Nephron progenitor cell (in vitro differentiated cells): ENCODE results near the gene CACNA1C.
A peak's percentile ranks its signal among the peaks of the same experiment; 100 is the strongest.

Source experiments
- DNase-seq: peaks from one replicate; pipeline ENCODE4 v3.0.0; 2021
- H3K27ac Mint-ChIP-seq: 2 replicates; pipeline ENCODE4 v1.8.0; 2021; ENCODE audit warnings: mild to moderate bottlenecking, moderate library complexity, mixed read lengths
- H3K27me3 Mint-ChIP-seq: 2 replicates; pipeline ENCODE4 v1.8.0; 2021; ENCODE audit warnings: mild to moderate bottlenecking, low read depth, mixed read lengths; ENCODE audit not compliant: poor library complexity
- H3K36me3 Mint-ChIP-seq: 2 replicates; pipeline ENCODE4 v1.8.0; 2021; ENCODE audit warnings: low read depth, mixed read lengths
- H3K4me1 Mint-ChIP-seq: 2 replicates; pipeline ENCODE4 v1.8.0; 2021; ENCODE audit warnings: mixed read lengths
- H3K4me3 Mint-ChIP-seq: 2 replicates; pipeline ENCODE4 v1.8.0; 2021; ENCODE audit warnings: mild to moderate bottlenecking, moderate library complexity, mixed read lengths
- H3K9me3 Mint-ChIP-seq: 2 replicates; pipeline ENCODE4 v1.8.0; 2021; ENCODE audit warnings: mild to moderate bottlenecking, moderate library complexity, mixed read lengths
- TF ChIP-seq, protein P1 (sequence below): fragments of 200-600 bp; sonication (generic); IDR thresholded peaks from 2 replicates; pipeline ENCODE4 v1.5.0; 2021; ENCODE audit warnings: antibody characterized with exemption

CACNA1C gene

DNA sequence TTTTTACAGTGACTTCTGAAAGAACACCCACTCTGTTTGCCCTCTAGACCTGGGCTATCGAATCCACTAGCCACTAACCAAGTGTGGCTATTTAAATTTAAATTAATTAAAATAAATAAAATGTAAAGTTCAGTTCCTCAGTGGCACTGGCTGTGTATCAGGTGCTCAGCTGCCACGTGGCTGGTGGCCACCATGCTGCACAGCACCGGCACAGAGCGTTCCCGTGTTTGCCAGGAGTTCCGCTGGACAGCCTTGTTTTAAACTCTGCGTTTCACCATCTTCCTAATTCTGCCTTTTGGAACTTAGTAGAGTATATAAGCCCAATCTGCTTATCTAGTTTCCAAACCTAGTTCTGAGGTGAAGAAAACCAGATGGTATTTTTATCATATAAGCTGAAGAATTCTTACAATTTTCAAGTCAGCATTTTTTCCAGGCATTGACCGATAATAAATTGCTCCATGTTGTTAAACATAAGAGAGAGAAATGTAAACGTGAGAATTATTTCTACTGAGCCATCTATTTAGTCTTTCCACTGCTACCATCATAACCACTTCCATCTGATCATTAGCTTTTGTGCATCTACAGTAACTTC is 339.0 kb downstream of the CACNA1C start:
- H3K27me3 Mint-ChIP-seq = peaks cover 14% of the 10 kb centered on the region
- peaks cover 16% of the 10 kb centered on the region for H3K4me1 Mint-ChIP-seq
- DNase-seq = no peak
- no peaks in the 10 kb centered on the region for H3K36me3 Mint-ChIP-seq
- TF ChIP-seq, protein P1, sequence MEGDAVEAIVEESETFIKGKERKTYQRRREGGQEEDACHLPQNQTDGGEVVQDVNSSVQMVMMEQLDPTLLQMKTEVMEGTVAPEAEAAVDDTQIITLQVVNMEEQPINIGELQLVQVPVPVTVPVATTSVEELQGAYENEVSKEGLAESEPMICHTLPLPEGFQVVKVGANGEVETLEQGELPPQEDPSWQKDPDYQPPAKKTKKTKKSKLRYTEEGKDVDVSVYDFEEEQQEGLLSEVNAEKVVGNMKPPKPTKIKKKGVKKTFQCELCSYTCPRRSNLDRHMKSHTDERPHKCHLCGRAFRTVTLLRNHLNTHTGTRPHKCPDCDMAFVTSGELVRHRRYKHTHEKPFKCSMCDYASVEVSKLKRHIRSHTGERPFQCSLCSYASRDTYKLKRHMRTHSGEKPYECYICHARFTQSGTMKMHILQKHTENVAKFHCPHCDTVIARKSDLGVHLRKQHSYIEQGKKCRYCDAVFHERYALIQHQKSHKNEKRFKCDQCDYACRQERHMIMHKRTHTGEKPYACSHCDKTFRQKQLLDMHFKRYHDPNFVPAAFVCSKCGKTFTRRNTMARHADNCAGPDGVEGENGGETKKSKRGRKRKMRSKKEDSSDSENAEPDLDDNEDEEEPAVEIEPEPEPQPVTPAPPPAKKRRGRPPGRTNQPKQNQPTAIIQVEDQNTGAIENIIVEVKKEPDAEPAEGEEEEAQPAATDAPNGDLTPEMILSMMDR = no peak
- no peak overlapping the region for H3K4me3 Mint-ChIP-seq
- no peaks in the 10 kb centered on the region for H3K9me3 Mint-ChIP-seq
- no peak overlapping the region for H3K27ac Mint-ChIP-seq

- H3K9me3 Mint-ChIP-seq = no peaks in the 10 kb centered on the region
- no peak overlapping the region for H3K4me3 Mint-ChIP-seq
- TF ChIP-seq, protein P1 = no peak
- no peak for DNase-seq
- no peaks in the 10 kb centered on the region for H3K36me3 Mint-ChIP-seq
- no peak overlapping the region for H3K27ac Mint-ChIP-seq
- H3K27me3 Mint-ChIP-seq = peaks cover 14% of the 10 kb centered on the region
- H3K4me1 Mint-ChIP-seq = peaks cover 28% of the 10 kb centered on the region
Observed at GRCh38 chr12:2393016-2393415, 340.2 kb downstream of the CACNA1C start.

DNA sequence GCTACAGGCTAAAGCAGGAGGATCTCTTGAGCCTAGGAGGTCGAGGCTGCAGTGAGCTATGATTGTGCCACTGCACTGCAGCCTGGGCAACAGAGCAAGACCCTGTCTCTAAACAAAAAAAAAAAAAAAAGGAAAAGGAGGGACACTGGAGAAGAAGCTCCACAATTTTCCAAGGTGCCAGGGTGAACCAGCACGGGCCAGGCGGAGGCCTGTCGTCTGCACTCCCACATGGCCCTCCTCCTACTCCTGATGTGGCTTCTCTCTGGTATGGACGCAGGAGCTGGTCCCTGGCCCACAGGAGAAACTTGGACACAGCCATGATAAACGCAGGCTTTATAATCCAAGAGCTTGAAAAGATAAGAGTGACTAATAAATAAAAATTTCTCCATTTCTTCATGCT is 341.2 kb downstream of the CACNA1C start:
- Mint-ChIP-seq H3K4me3 (no peak overlapping the region), H3K4me1 (peaks cover 31% of the 10 kb centered on the region), H3K27ac (no peak overlapping the region), H3K27me3 (peaks cover 22% of the 10 kb centered on the region), H3K36me3 (no peaks in the 10 kb centered on the region), H3K9me3 (no peaks in the 10 kb centered on the region)
- no peak for DNase-seq
- TF ChIP-seq, protein P1 = no peak

DNA sequence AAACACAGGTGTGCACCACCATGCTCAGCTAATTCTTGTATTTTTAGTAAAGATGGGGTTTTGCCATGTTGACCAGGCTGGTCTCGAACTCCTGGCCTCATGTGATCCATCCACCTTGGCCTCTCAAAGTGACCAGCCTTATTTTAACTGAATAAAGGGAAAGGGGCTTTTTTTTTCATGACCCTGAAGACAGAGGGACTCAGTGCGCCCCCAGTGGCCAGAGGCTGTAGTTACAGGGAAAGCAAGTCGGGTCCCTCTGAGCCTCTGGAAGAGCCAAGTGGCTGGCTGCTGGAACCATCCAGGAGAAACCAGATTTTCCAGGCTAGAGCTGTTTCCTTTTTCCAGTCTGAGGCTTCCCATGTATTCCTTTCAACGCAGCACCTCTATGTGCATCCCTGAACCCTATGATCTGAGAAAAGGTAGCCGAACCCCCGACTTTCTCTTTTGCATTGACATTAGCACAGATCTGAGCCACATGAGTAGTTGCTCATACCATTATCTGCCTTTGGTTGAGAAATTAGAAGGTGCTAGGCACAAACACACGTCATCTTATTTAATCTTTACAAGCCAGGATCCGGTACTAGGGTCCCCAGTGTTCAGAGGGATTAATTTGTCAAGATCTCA is 342.7 kb downstream of the CACNA1C start:
- H3K27ac Mint-ChIP-seq = no peak overlapping the region
- no peak overlapping the region for H3K4me3 Mint-ChIP-seq
- peaks cover 20% of the 10 kb centered on the region for H3K27me3 Mint-ChIP-seq
- peaks cover 31% of the 10 kb centered on the region for H3K4me1 Mint-ChIP-seq
- no peaks in the 10 kb centered on the region for H3K36me3 Mint-ChIP-seq
- peaks cover 5% of the 10 kb centered on the region for H3K9me3 Mint-ChIP-seq
- peak; percentile 79 for DNase-seq
- TF ChIP-seq, protein P1 = peak; percentile 88

DNA sequence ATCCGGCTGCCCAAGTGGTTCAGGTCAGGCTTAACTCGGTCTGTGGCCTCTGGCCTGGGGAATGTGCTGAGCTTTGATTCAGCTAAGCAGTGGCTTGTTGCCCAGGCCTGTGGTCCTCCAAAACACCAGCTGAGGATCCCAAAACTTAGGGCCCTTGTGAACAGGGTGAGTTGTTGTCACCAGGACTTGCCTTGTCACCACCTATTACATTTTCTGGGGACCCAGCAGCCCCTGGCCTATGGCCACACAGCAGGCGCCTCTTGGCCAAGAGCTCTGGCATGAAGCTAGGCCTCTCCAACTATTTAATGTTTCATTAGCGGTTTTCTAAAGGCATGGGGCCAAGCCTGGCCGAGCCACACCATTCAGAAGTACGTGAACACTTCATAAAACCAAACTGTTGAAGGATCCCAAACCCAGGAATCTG is 343.7 kb downstream of the CACNA1C start:
- Mint-ChIP-seq H3K36me3 (no peaks in the 10 kb centered on the region), H3K27me3 (peaks cover 13% of the 10 kb centered on the region), H3K4me1 (peaks cover 26% of the 10 kb centered on the region), H3K4me3 (no peak overlapping the region), H3K27ac (no peak overlapping the region), H3K9me3 (peaks cover 5% of the 10 kb centered on the region)
- TF ChIP-seq, protein P1 = no peak
- no peak for DNase-seq
